ENCODE data around the gene CTDSPL. TPM values are rescaled to one million over a fixed set of nuclear protein-coding genes. Genes with fewer than 3 reads are reported as not detected.

CTDSPL gene
- total and polyA plus RNA-seq, 4 donors: 8.4 to 17.2 (median 14.2) TPM

GRCh38 chr3:37993820-37994638, 132.3 kb downstream of the CTDSPL start:
- WGBS: 20% methylated on average over 49 of the region's 49 CpGs
- H3K9me3 ChIP-seq (ENCODE audit: control insufficient read depth in 4 of 4, low read length in 3 of 4): no peaks in the 10 kb centered on the region
- peaks cover 0 to 15% (median 7%) of the 10 kb centered on the region in 4 donors for H3K4me1 ChIP-seq (ENCODE audit: control insufficient read depth in 4 of 4, insufficient read depth in 4 of 4, low read length in 3 of 4)
- TF ChIP-seq HNF4G (IDR thresholded peaks at IDR 0.05): no peak
- TF ChIP-seq SP1 (IDR thresholded peaks at IDR 0.05): peak; percentile 24
- peak; percentile 38 for TF ChIP-seq YY1 (IDR thresholded peaks at IDR 0.05)
- no peak for TF ChIP-seq FOXA1 (IDR thresholded peaks at IDR 0.05)
- TF ChIP-seq RAD21 (IDR thresholded peaks at IDR 0.05): peak in 1 of 2 donors; percentile 36
- no peak for TF ChIP-seq MAX (IDR thresholded peaks at IDR 0.05)
- TF ChIP-seq EGR1 (IDR thresholded peaks at IDR 0.05; ENCODE audit: low read depth in 2 of 2): peak; percentile 96 to 98
- no peak for TF ChIP-seq FOXA2 (IDR thresholded peaks at IDR 0.05)
- TF ChIP-seq HNF4A (conservative IDR thresholded peaks at IDR 0.05): peak in 1 of 2 donors; percentile 16
- TF ChIP-seq CTCF (IDR thresholded peaks at IDR 0.05; ENCODE audit: low read depth, low read length, missing input control): no peak
- TF ChIP-seq TAF1 (conservative IDR thresholded peaks at IDR 0.05): no peak
- peak in 1 of 2 donors; percentile 66 for TF ChIP-seq GABPA (IDR thresholded peaks at IDR 0.05 in 1 of 2, conservative IDR thresholded peaks at IDR 0.05 in 1 of 2)
- peak; percentile 70 for DNase-seq (ENCODE audit: low spot score)
- H3K27ac ChIP-seq (ENCODE audit: low read depth in 1 of 2, low read length in 2 of 2): peak overlapping the region; percentile 70 to 79
- peak overlapping the region; percentile 24 to 57 for H3K9ac ChIP-seq (ENCODE audit: low read depth in 1 of 2, low read length in 2 of 2)
- peak overlapping the region; percentile 37 to 63 (median 40) for H3K4me3 ChIP-seq (ENCODE audit: low read depth in 1 of 3, low read length in 3 of 3)
- H3K27me3 ChIP-seq (ENCODE audit: control insufficient read depth in 4 of 4, insufficient read depth in 4 of 4, low read length in 3 of 4): no peaks in the 10 kb centered on the region
- no peaks in the 10 kb centered on the region for H3K36me3 ChIP-seq (ENCODE audit: control insufficient read depth in 4 of 4, insufficient read depth in 3 of 4, low read depth in 1 of 4, low read length in 3 of 4)

GRCh38 chr3:37994639-37994972, 132.9 kb downstream of the CTDSPL start:
- Histone ChIP-seq H3K9ac (ENCODE audit: low read depth in 1 of 2, low read length in 2 of 2) (no peak overlapping the region), H3K9me3 (ENCODE audit: control insufficient read depth in 4 of 4, low read length in 3 of 4) (no peaks in the 10 kb centered on the region), H3K4me1 (ENCODE audit: control insufficient read depth in 4 of 4, insufficient read depth in 4 of 4, low read length in 3 of 4) (peaks cover 0 to 18% (median 8%) of the 10 kb centered on the region in 4 donors), H3K27me3 (ENCODE audit: control insufficient read depth in 4 of 4, insufficient read depth in 4 of 4, low read length in 3 of 4) (no peaks in the 10 kb centered on the region), H3K4me3 (ENCODE audit: low read depth in 1 of 3, low read length in 3 of 3) (peak overlapping the region; percentile 37 to 63 (median 40)), H3K36me3 (ENCODE audit: control insufficient read depth in 4 of 4, insufficient read depth in 3 of 4, low read depth in 1 of 4, low read length in 3 of 4) (no peaks in the 10 kb centered on the region), H3K27ac (ENCODE audit: low read depth in 1 of 2, low read length in 2 of 2) (peak overlapping the region in 1 of 2 donors; percentile 79)
- 64% methylated on average over 2 of the region's 2 CpGs for WGBS
- DNase-seq (ENCODE audit: low spot score): no peak
- TF ChIP-seq REST (IDR thresholded peaks at IDR 0.05): no peak
- TF ChIP-seq HNF4A (conservative IDR thresholded peaks at IDR 0.05): no peak
- TF ChIP-seq EGR1 (IDR thresholded peaks at IDR 0.05; ENCODE audit: low read depth in 2 of 2): no peak
- no peak for TF ChIP-seq FOXA1 (IDR thresholded peaks at IDR 0.05)
- no peak for TF ChIP-seq HNF4G (IDR thresholded peaks at IDR 0.05)
- TF ChIP-seq CTCF (IDR thresholded peaks at IDR 0.05; ENCODE audit: low read depth, low read length, missing input control): no peak
- TF ChIP-seq JUND (IDR thresholded peaks at IDR 0.05): no peak
- TF ChIP-seq NR2F2 (IDR thresholded peaks at IDR 0.05): no peak
- TF ChIP-seq ZBTB33 (IDR thresholded peaks at IDR 0.05): no peak
- TF ChIP-seq RXRA (IDR thresholded peaks at IDR 0.05): no peak
